Measurements from ENCODE around the gene ITGB1BP2.
"Not testable (repeated sequence)": the region's sequence is repeated elsewhere in the genome, so short reads cannot be mapped to it uniquely, and the experiment has no call there.

The ITGB1BP2 gene

DNA sequence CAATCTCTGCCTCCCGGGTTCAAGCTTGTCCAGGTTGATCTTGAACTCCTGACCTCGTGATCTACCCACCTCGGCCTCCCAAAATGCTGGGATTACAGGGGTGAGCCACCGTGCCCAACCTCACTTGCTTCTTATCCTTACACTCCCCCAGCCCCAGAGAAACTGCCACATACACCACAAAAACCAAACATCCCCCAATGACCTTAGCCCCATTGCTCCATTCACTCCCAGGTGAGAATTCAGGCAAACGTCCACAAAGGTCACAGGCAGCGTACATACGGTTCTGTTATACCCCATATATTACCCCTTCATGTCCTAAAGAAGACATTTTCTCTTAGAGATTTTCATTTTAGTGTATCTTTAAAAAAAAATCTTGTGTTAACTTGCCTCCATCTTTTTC is 1.1 kb upstream of the ITGB1BP2 start:
- in situ Hi-C loops (cut with MboI; ENCODE audit: low sequenced_read_pairs): not testable (repeated sequence)

- in situ Hi-C loops (cut with MboI; ENCODE audit: low sequenced_read_pairs): no loop called here
Observed at GRCh38 chrX:71302461-71303213, 1.1 kb downstream of the ITGB1BP2 start.

DNA sequence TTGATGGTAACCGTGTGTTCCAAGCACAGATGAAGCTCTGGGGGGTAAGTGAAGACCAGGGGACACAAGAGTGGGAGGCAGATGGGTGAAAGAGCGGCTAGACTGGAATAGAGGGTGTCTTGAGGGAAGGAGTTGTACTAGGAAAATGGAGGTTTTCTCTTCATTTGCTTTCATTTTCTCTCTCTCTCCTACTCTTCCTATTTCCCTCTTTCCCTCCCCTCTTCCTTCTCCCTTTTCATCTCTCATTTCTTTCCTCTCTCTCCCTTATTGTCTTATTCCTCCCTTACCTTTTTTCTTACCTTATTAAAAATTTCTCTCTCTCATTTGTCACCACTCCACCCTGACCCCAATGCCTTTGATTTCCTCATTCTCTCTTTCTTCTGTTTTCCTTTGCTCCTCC is 3.0 kb downstream of the ITGB1BP2 start:
- in situ Hi-C loops (cut with MboI; ENCODE audit: low sequenced_read_pairs): no loop called here

GRCh38 chrX:71315917-71316316 is 14.4 kb downstream of the ITGB1BP2 start:
- in situ Hi-C loops (cut with MboI; ENCODE audit: low sequenced_read_pairs): no loop called here

- in situ Hi-C loops (cut with MboI; ENCODE audit: low sequenced_read_pairs): not testable (repeated sequence)
Observed at GRCh38 chrX:71316959-71317358, 15.4 kb downstream of the ITGB1BP2 start.

- in situ Hi-C loops (cut with MboI; ENCODE audit: low sequenced_read_pairs): no loop called here
Observed at GRCh38 chrX:71320126-71320525, 18.6 kb downstream of the ITGB1BP2 start.

GRCh38 chrX:71321731-71322130 is 20.2 kb downstream of the ITGB1BP2 start:
- in situ Hi-C loops (cut with MboI; ENCODE audit: low sequenced_read_pairs): no loop called here

- in situ Hi-C loops (cut with MboI; ENCODE audit: low sequenced_read_pairs): not testable (repeated sequence)
Observed at GRCh38 chrX:71324452-71324851, 22.9 kb downstream of the ITGB1BP2 start.

GRCh38 chrX:71326394-71326793 is 24.8 kb downstream of the ITGB1BP2 start:
- in situ Hi-C loops (cut with MboI; ENCODE audit: low sequenced_read_pairs): no loop called here

GRCh38 chrX:71349151-71349665 is 47.7 kb downstream of the ITGB1BP2 start:
- in situ Hi-C loops (cut with MboI; ENCODE audit: low sequenced_read_pairs): not testable (repeated sequence)

- in situ Hi-C loops (cut with MboI; ENCODE audit: low sequenced_read_pairs): not testable (repeated sequence)
Observed at GRCh38 chrX:71349867-71350266, 48.3 kb downstream of the ITGB1BP2 start.

- in situ Hi-C loops (cut with MboI; ENCODE audit: low sequenced_read_pairs): not testable (repeated sequence)
Observed at GRCh38 chrX:71352439-71352838, 50.9 kb downstream of the ITGB1BP2 start.
